Mesendoderm (in vitro differentiated cells): ENCODE results near the gene C2orf81.

Source experiments
- DNase-seq: peaks from one replicate; pipeline ENCODE4 v3.0.0; 2013
- H2AK5ac ChIP-seq: 2 replicates; pipeline ENCODE4 v1.6.1; 2013; ENCODE audit warnings: low read length, inconsistent platforms
- H2BK120ac ChIP-seq: 2 replicates; pipeline ENCODE4 v1.6.1; 2013; ENCODE audit warnings: low read depth, mild to moderate bottlenecking, low read length, moderate library complexity, mixed read lengths
- H2BK15ac ChIP-seq: replicated peaks from 2 replicates; pipeline ENCODE4 v1.6.1; 2013; ENCODE audit warnings: low read depth, mild to moderate bottlenecking, moderate library complexity
- H2BK5ac ChIP-seq: 2 replicates; pipeline ENCODE4 v1.6.1; 2013; ENCODE audit warnings: low read length, inconsistent platforms
- H3K18ac ChIP-seq: 2 replicates; pipeline ENCODE4 v1.6.1; 2013; ENCODE audit warnings: mild to moderate bottlenecking, low read length, mixed read lengths
- H3K23ac ChIP-seq: one replicate; pipeline ENCODE4 v1.6.1; 2013; ENCODE audit warnings: low read length
- H3K27ac ChIP-seq: 2 replicates; pipeline ENCODE4 v1.5.1; 2013; ENCODE audit warnings: low read depth, mild to moderate bottlenecking, inconsistent platforms, low read length, moderate library complexity
- H3K27me3 ChIP-seq: 2 replicates; pipeline ENCODE4 v1.6.1; 2013; ENCODE audit warnings: low read length, control low read depth, mild to moderate bottlenecking, inconsistent platforms; ENCODE audit not compliant: insufficient read depth, poor library complexity
- H3K36me3 ChIP-seq: 2 replicates; pipeline ENCODE4 v1.6.1; 2013; ENCODE audit warnings: low read length, inconsistent platforms; ENCODE audit not compliant: control insufficient read depth, insufficient read depth
- H3K4ac ChIP-seq: one replicate; pipeline ENCODE4 v1.6.1; 2013; ENCODE audit warnings: low read depth, mild to moderate bottlenecking, low read length, moderate library complexity
- H3K4me1 ChIP-seq: 2 replicates; pipeline ENCODE4 v1.6.1; 2013; ENCODE audit warnings: low read depth, low read length, inconsistent platforms; ENCODE audit not compliant: control insufficient read depth
- H3K4me2 ChIP-seq: 2 replicates; pipeline ENCODE4 v1.6.1; 2013; ENCODE audit warnings: low read length
- H3K4me3 ChIP-seq: 2 replicates; pipeline ENCODE4 v1.5.1; 2013; ENCODE audit warnings: mild to moderate bottlenecking, low read length
- H3K56ac ChIP-seq: one replicate; pipeline ENCODE4 v1.6.1; 2013; ENCODE audit warnings: low read length
- H3K79me1 ChIP-seq: 2 replicates; pipeline ENCODE4 v1.6.1; 2013; ENCODE audit warnings: low read length, inconsistent platforms
- H3K79me2 ChIP-seq: 2 replicates; pipeline ENCODE4 v1.6.1; 2013; ENCODE audit warnings: mild to moderate bottlenecking, low read length; ENCODE audit not compliant: control insufficient read depth, insufficient read depth
- H3K9ac ChIP-seq: 2 replicates; pipeline ENCODE4 v1.6.1; 2013; ENCODE audit warnings: low read length, inconsistent platforms
- H4K5ac ChIP-seq: one replicate; pipeline ENCODE4 v1.6.1; 2013; ENCODE audit warnings: low read length
- H4K8ac ChIP-seq: one replicate; pipeline ENCODE4 v1.6.1; 2013; ENCODE audit warnings: low read depth, mild to moderate bottlenecking, control low read depth, low read length, moderate library complexity
- WGBS: extraction: QIAGEN DNeasy Blood & Tissue Kit; methylation state at CpG from one replicate; pipeline ENCODE4 v1.1.7; 2013; ENCODE audit warnings: low lambda C conversion rate, missing lambda C conversion rate; ENCODE audit not compliant: insufficient coverage; ENCODE audit errors: extremely low coverage; 5-methylcytosine and 5-hydroxymethylcytosine counted together

The C2orf81 gene

GRCh38 chr2:74384051-74384450, 37.4 kb downstream of the C2orf81 start:
- Histone ChIP-seq H3K79me1 (peaks cover 36% of the 10 kb centered on the region), H2BK120ac (no peak overlapping the region), H4K5ac (no peak overlapping the region), H3K79me2 (peaks cover 56% of the 10 kb centered on the region), H3K18ac (no peak overlapping the region), H3K4me2 (no peak overlapping the region), H3K36me3 (no peaks in the 10 kb centered on the region), H2BK15ac (no peak overlapping the region), H3K27me3 (no peaks in the 10 kb centered on the region), H4K8ac (no peak overlapping the region), H3K56ac (no peak overlapping the region), H3K23ac (no peak overlapping the region), H3K4me3 (no peak overlapping the region), H2BK5ac (no peak overlapping the region), H3K9ac (no peak overlapping the region), H3K4me1 (peaks cover 12% of the 10 kb centered on the region), H2AK5ac (no peak overlapping the region), H3K27ac (no peak overlapping the region), H3K4ac (no peak overlapping the region)
- no peak for DNase-seq
- no CpG with 5 or more reads among the region's 3 CpGs for WGBS

DNA sequence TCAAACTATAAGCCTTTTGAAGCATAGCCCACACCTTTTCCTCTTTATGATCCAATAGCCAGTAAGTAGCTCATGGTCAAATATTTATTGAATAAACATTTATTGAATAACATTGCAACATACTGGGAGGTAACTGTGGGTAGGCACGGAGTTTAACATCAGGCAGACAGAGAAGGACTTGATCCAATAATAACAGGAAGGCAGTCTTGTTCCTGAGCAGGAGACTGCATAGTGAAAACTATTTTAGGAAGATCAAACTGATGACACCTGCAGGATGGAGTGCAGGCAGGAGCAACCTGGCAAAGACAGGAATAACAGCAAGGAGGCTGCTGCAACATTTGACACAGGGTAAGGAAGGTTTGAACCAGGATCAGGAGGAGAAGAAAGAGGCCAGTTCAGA, 38.2 kb downstream of the C2orf81 start:
- Histone ChIP-seq H3K56ac (no peak overlapping the region), H3K4me2 (no peak overlapping the region), H3K4me1 (peaks cover 12% of the 10 kb centered on the region), H3K36me3 (no peaks in the 10 kb centered on the region), H4K8ac (no peak overlapping the region), H3K23ac (no peak overlapping the region), H3K79me2 (peaks cover 53% of the 10 kb centered on the region), H2BK5ac (no peak overlapping the region), H2AK5ac (no peak overlapping the region), H3K79me1 (peaks cover 29% of the 10 kb centered on the region), H3K4ac (no peak overlapping the region), H3K4me3 (no peak overlapping the region), H4K5ac (no peak overlapping the region), H3K27me3 (no peaks in the 10 kb centered on the region), H3K18ac (no peak overlapping the region), H2BK15ac (no peak overlapping the region), H3K27ac (no peak overlapping the region), H2BK120ac (no peak overlapping the region), H3K9ac (no peak overlapping the region)
- DNase-seq = no peak
- no CpG with 5 or more reads among the region's 1 CpG for WGBS

GRCh38 chr2:74381751-74382150, 39.7 kb downstream of the C2orf81 start:
- WGBS = no CpG with 5 or more reads among the region's 3 CpGs
- H2BK120ac ChIP-seq = no peak overlapping the region
- no peak overlapping the region for H3K4me2 ChIP-seq
- no peak overlapping the region for H4K8ac ChIP-seq
- DNase-seq = no peak
- no peak overlapping the region for H3K27ac ChIP-seq
- H3K18ac ChIP-seq = no peak overlapping the region
- H3K4me1 ChIP-seq = peaks cover 12% of the 10 kb centered on the region
- H3K23ac ChIP-seq = no peak overlapping the region
- no peak overlapping the region for H2AK5ac ChIP-seq
- H3K27me3 ChIP-seq = no peaks in the 10 kb centered on the region
- H4K5ac ChIP-seq = no peak overlapping the region
- no peak overlapping the region for H3K9ac ChIP-seq
- H3K4me3 ChIP-seq = no peak overlapping the region
- peaks cover 2% of the 10 kb centered on the region for H3K36me3 ChIP-seq
- no peak overlapping the region for H2BK5ac ChIP-seq
- H3K79me2 ChIP-seq = peaks cover 42% of the 10 kb centered on the region
- H3K56ac ChIP-seq = no peak overlapping the region
- H2BK15ac ChIP-seq = no peak overlapping the region
- H3K79me1 ChIP-seq = peaks cover 25% of the 10 kb centered on the region
- H3K4ac ChIP-seq = no peak overlapping the region

GRCh38 chr2:74379851-74380789, 41.3 kb downstream of the C2orf81 start, which contains the start of gene DCTN1:
Gene DCTN1, minus strand, starts transcription at chr2:74380311. Its CDS starts 274 bp downstream, at chr2:74380037.
- Histone ChIP-seq H4K5ac (no peak within 1 kb of the TSS), H2BK5ac (no peak within 1 kb of the TSS), H3K56ac (peak within 1 kb of the TSS; percentile 78), H3K4me3 (no peak within 1 kb of the TSS), H2AK5ac (no peak within 1 kb of the TSS), H3K9ac (peak within 1 kb of the TSS; percentile 54), H3K4ac (peak within 1 kb of the TSS; percentile 17), H3K27me3 (no peaks in the 10 kb centered on the region), H3K23ac (peak within 1 kb of the TSS; percentile 10), H3K4me2 (peak within 1 kb of the TSS; percentile 53), H3K27ac (peak within 1 kb of the TSS; percentile 7), H3K79me1 (peaks cover 26% of the 10 kb centered on the region), H3K79me2 (peaks cover 30% of the 10 kb centered on the region), H4K8ac (no peak within 1 kb of the TSS), H2BK15ac (no peak within 1 kb of the TSS), H3K36me3 (peaks cover 2% of the 10 kb centered on the region), H2BK120ac (no peak within 1 kb of the TSS), H3K18ac (no peak within 1 kb of the TSS), H3K4me1 (peaks cover 12% of the 10 kb centered on the region)
- peak; percentile 84 for DNase-seq
- no CpG with 5 or more reads among the region's 14 CpGs for WGBS

DNA sequence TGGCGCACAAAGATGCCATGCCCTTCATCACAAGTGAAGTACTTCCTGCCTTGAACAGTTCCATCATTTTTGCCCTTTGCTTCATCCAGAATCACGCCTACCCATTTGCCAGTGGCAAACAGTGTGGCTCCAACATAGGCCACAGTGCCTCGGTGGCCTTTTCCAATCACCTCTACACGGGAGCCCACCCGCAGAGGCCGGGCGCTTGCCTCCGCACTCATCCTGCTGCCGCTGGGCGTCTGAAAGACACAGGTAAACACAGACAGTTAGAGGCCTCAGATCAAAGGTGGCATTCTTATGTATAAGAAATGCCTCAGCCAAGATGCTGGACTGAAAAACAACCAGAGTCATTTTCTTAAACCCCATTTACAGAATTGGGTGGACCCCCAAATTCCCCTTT, 43.4 kb downstream of the C2orf81 start:
- Histone ChIP-seq H3K56ac (no peak overlapping the region), H3K79me2 (peaks cover 28% of the 10 kb centered on the region), H2BK120ac (no peak overlapping the region), H3K79me1 (peaks cover 35% of the 10 kb centered on the region), H2BK5ac (no peak overlapping the region), H3K27me3 (no peaks in the 10 kb centered on the region), H3K23ac (no peak overlapping the region), H3K18ac (no peak overlapping the region), H4K8ac (no peak overlapping the region), H4K5ac (no peak overlapping the region), H2BK15ac (no peak overlapping the region), H3K4me1 (peaks cover 24% of the 10 kb centered on the region), H3K36me3 (peaks cover 2% of the 10 kb centered on the region), H3K27ac (no peak overlapping the region), H3K4ac (no peak overlapping the region), H3K4me2 (no peak overlapping the region), H3K4me3 (no peak overlapping the region), H3K9ac (no peak overlapping the region), H2AK5ac (no peak overlapping the region)
- WGBS = no CpG with 5 or more reads among the region's 10 CpGs
- DNase-seq = no peak
